MM.1S (cell line): ENCODE data around the gene KDF1.
"Not testable (repeated sequence)": the region's sequence is repeated elsewhere in the genome, so short reads cannot be mapped to it uniquely, and the experiment has no call there.

ENCODE experiments used
- DNase-seq: peaks from one replicate; pipeline ENCODE4 v3.0.0-alpha.2; 2015
- H2AFZ ChIP-seq: fragments of 300-600 bp; sonication (generic); 2 replicates; pipeline ENCODE4 v1.6.0; 2016; ENCODE audit warnings: antibody characterized with exemption, low read length
- H3F3A ChIP-seq: fragments of 300-600 bp; sonication (generic); 2 replicates; pipeline ENCODE4 v1.6.1; 2016; ENCODE audit warnings: mild to moderate bottlenecking, antibody characterized with exemption, low read length, moderate library complexity, mixed read lengths; ENCODE audit not compliant: insufficient read depth
- H3K27ac ChIP-seq: fragments of 300-600 bp; sonication (generic); 2 replicates; pipeline ENCODE4 v1.5.1; 2016; ENCODE audit warnings: mild to moderate bottlenecking, low read length
- H3K27me3 ChIP-seq: fragments of 300-600 bp; sonication (generic); replicated peaks from 2 replicates; pipeline ENCODE4 v1.6.0; 2016; ENCODE audit warnings: low read length; ENCODE audit not compliant: insufficient read depth
- H3K36me3 ChIP-seq: fragments of 300-600 bp; sonication (generic); replicated peaks from 2 replicates; pipeline ENCODE4 v1.6.1; 2016; ENCODE audit warnings: mild to moderate bottlenecking, low read length, mixed read lengths; ENCODE audit not compliant: insufficient read depth
- H3K4me1 ChIP-seq: fragments of 300-600 bp; sonication (generic); 2 replicates; pipeline ENCODE4 v1.6.1; 2016; ENCODE audit warnings: low read length, mixed read lengths
- H3K4me2 ChIP-seq: fragments of 300-600 bp; sonication (generic); 2 replicates; pipeline ENCODE4 v1.6.0; 2016; ENCODE audit warnings: low read depth, low read length
- H3K4me3 ChIP-seq: fragments of 300-600 bp; sonication (generic); 2 replicates; pipeline ENCODE4 v1.5.1; 2016; ENCODE audit warnings: low read length, mixed read lengths
- H3K79me2 ChIP-seq: fragments of 300-600 bp; sonication (generic); 2 replicates; pipeline ENCODE4 v1.6.1; 2016; ENCODE audit warnings: mixed run types, low read length, mixed read lengths
- H3K9ac ChIP-seq: fragments of 300-600 bp; sonication (generic); 2 replicates; pipeline ENCODE4 v1.6.1; 2016; ENCODE audit warnings: low read length, mixed read lengths
- H3K9me2 ChIP-seq: fragments of 300-600 bp; sonication (generic); replicated peaks from 2 replicates; pipeline ENCODE4 v1.6.1; 2016; ENCODE audit warnings: mild to moderate bottlenecking, low read length, mixed read lengths; ENCODE audit not compliant: insufficient read depth
- H3K9me3 ChIP-seq: fragments of 300-600 bp; sonication (generic); replicated peaks from 2 replicates; pipeline ENCODE4 v1.6.1; 2016; ENCODE audit warnings: mild to moderate bottlenecking, low read length, mixed read lengths; ENCODE audit not compliant: insufficient read depth
- H4K20me1 ChIP-seq: fragments of 300-600 bp; sonication (generic); 2 replicates; pipeline ENCODE4 v1.6.1; 2016; ENCODE audit warnings: mild to moderate bottlenecking, low read length, moderate library complexity, mixed read lengths; ENCODE audit not compliant: insufficient read depth
- EZH2 ChIP-seq: fragments of 300-600 bp; sonication (generic); optimal IDR thresholded peaks from 2 replicates; pipeline ENCODE3; 2017; ENCODE audit warnings: low read depth, mild to moderate bottlenecking, antibody characterized with exemption, low read length, mixed read lengths
- EZH2phosphoT487 ChIP-seq: fragments of 300-600 bp; sonication (generic); IDR thresholded peaks from 2 replicates; pipeline ENCODE4 v1.6.1; 2018; ENCODE audit warnings: antibody characterized with exemption, low read length
- TF ChIP-seq, protein P1 (sequence below): fragments of 300-600 bp; sonication (generic); IDR thresholded peaks from 2 replicates; pipeline ENCODE4 v1.5.1; 2016; ENCODE audit warnings: antibody characterized with exemption, low read length, mixed read lengths

KDF1 gene

DNA sequence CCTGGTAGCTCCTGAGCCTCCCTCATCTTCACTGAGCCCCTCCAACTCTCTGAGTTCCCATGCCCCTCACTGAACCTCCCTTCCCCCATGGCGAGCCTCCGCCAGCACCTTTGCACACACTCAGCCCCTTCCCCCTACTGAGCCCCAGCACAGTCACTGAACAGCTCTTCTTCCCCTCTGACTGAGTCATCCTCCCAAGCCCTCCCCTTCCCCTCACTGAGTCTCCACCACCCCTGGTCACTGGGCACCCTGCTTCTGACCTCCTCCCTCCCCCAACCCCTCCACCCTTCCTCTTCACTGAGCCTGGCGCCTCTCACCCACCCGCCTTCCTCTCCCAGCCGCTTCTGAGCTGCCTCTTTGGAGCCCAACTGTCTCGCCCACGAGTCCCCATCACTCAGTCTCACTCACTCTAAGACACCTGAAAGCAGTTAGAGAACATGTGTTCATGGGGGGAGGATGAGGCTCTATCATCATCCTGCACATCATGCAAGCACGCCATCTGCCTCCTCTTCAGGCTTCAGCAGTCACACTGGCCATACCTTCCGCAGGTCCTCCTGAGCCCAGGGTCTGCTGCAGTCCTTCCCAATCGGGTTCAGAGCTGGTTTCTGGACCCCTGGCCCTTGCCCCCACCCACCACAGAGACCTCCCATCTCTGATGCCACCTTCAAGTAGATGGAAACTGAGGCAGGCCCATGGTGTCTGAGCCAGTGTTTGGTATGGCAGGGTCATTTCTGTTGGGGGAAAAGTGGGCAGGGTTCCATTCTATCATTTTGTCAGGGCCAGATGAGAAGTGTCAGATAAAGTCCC, 31.2 kb upstream of the KDF1 start:
- no peaks in the 10 kb centered on the region for H3K9me3 ChIP-seq
- no peak overlapping the region for H3K4me3 ChIP-seq
- no peak overlapping the region for H3K27ac ChIP-seq
- H3K4me1 ChIP-seq, result peaks cover 13% of the 10 kb centered on the region
- 0 out of 2 replicates have a peak, but pooled peaks cover 3% of the 10 kb centered on the region for H3F3A ChIP-seq
- no peak overlapping the region for H2AFZ ChIP-seq
- H3K27me3 ChIP-seq, result peaks cover 45% of the 10 kb centered on the region
- no peaks in the 10 kb centered on the region for H3K79me2 ChIP-seq
- no peak overlapping the region for H3K9ac ChIP-seq
- TF ChIP-seq EZH2phosphoT487 (no peak), EZH2 (no peak)
- TF ChIP-seq, protein P1, sequence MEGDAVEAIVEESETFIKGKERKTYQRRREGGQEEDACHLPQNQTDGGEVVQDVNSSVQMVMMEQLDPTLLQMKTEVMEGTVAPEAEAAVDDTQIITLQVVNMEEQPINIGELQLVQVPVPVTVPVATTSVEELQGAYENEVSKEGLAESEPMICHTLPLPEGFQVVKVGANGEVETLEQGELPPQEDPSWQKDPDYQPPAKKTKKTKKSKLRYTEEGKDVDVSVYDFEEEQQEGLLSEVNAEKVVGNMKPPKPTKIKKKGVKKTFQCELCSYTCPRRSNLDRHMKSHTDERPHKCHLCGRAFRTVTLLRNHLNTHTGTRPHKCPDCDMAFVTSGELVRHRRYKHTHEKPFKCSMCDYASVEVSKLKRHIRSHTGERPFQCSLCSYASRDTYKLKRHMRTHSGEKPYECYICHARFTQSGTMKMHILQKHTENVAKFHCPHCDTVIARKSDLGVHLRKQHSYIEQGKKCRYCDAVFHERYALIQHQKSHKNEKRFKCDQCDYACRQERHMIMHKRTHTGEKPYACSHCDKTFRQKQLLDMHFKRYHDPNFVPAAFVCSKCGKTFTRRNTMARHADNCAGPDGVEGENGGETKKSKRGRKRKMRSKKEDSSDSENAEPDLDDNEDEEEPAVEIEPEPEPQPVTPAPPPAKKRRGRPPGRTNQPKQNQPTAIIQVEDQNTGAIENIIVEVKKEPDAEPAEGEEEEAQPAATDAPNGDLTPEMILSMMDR, result no peak
- DNase-seq, result no peak
- no peaks in the 10 kb centered on the region for H3K36me3 ChIP-seq
- no peaks in the 10 kb centered on the region for H4K20me1 ChIP-seq
- H3K9me2 ChIP-seq, result no peaks in the 10 kb centered on the region
- no peak overlapping the region for H3K4me2 ChIP-seq

DNA sequence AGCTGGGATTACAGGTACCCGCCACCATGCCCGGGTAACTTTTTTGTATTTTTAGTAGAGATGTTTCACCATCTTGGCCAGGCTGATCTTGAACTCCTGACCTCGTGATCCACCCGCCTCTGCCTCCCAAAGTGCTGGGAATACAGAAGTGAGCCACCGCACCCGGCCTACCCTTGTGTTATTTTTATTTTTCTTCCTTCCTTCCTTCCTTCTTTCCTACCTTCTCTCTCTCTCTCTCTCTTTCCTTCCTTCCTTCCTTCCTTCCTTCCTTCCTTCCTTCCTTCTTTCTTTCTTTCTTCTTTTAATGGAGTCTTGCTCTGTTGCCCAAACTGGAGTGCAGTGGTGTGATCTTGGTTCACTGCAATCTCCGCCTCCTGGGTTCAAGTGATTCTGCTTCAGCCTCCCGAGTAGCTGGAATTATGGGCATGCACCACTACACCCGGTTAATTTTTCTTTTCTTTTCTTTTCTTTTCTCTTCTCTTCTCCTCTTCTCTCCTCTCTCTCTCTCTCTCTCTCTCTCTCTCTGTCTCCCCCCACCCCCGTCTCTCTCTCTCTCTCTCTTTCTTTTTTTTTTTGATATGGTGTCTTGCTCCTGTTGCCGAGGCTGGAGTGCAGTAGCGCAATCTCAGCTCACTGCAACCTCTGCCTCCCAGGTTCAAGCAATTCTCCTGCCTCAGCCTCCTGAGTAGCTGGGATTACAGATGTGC, 29.3 kb upstream of the KDF1 start:
- not testable (repeated sequence) for H3K4me3 ChIP-seq, H3K9me3 ChIP-seq, DNase-seq, H3K9ac ChIP-seq, H3K4me2 ChIP-seq, H4K20me1 ChIP-seq, H2AFZ ChIP-seq, H3F3A ChIP-seq, H3K79me2 ChIP-seq, H3K36me3 ChIP-seq, H3K9me2 ChIP-seq, H3K27ac ChIP-seq
- peaks cover 26% of the 10 kb centered on the region for H3K27me3 ChIP-seq
- peaks cover 14% of the 10 kb centered on the region for H3K4me1 ChIP-seq

DNA sequence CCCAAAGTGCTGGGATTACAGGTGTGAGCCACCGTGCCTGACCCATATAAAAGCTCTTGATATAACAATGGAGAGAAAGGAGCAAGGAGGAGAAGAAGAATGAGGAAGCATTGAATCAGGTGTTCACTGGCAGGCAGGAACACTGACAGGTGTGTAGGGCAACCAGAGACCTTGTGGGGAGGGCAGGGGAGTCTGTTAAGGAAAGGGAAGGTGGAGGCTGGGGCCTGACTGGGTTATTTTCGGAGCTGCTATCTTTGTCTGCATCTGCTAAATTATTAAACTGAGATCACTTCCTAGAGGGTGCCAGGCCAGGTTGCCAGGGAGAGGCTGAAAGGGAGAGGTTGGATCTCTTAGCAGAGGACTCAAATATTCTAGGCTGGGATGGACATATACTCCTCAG, 26.4 kb upstream of the KDF1 start:
- Histone ChIP-seq H4K20me1 (no peaks in the 10 kb centered on the region), H3K4me1 (peaks cover 9% of the 10 kb centered on the region), H3K9me2 (no peaks in the 10 kb centered on the region), H3K27me3 (peaks cover 11% of the 10 kb centered on the region), H3K36me3 (no peaks in the 10 kb centered on the region), H3F3A (0 out of 2 replicates have a peak, but pooled peaks cover 4% of the 10 kb centered on the region), H3K4me2 (peak overlapping the region; percentile 4; the same call in 1 of the 2 replicates), H3K9ac (no peak overlapping the region), H3K9me3 (no peaks in the 10 kb centered on the region), H3K4me3 (no peak overlapping the region), H3K27ac (no peak overlapping the region), H3K79me2 (no peaks in the 10 kb centered on the region), H2AFZ (peak overlapping the region; percentile 0; the same call in 1 of the 2 replicates)
- peak; percentile 11 for DNase-seq
- TF ChIP-seq EZH2 (no peak), EZH2phosphoT487 (no peak)
- TF ChIP-seq, protein P1, result no peak

DNA sequence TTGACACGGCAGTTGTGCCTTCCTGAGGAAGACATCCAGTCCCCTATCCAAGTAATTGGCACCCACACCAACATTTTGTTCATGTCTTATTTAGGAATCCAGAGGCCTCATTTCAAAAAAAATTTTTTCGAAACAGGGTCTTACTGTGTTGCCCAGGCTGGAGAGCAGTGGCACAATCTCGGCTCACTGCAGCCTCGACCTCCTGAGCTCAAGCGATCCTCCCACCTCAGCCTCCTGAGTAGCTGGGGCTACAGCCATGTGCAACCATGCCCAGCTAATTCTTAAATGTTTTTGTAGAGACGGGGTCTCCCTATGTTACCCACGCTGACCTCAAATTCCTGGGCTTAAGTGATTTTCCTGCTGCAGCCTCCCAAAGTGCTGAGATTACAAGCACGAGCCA, 24.0 kb upstream of the KDF1 start:
- no peak overlapping the region for H3K4me3 ChIP-seq
- TF ChIP-seq EZH2, result no peak
- TF ChIP-seq EZH2phosphoT487, result no peak
- TF ChIP-seq, protein P1, result no peak
- no peak for DNase-seq
- 0 out of 2 replicates have a peak, but pooled peaks cover 4% of the 10 kb centered on the region for H3F3A ChIP-seq
- no peaks in the 10 kb centered on the region for H3K9me2 ChIP-seq
- no peak overlapping the region for H3K9ac ChIP-seq
- no peaks in the 10 kb centered on the region for H4K20me1 ChIP-seq
- no peaks in the 10 kb centered on the region for H3K79me2 ChIP-seq
- no peak overlapping the region for H3K27ac ChIP-seq
- H3K4me2 ChIP-seq, result no peak overlapping the region
- no peak overlapping the region for H2AFZ ChIP-seq
- H3K9me3 ChIP-seq, result no peaks in the 10 kb centered on the region
- H3K27me3 ChIP-seq, result no peaks in the 10 kb centered on the region
- no peaks in the 10 kb centered on the region for H3K36me3 ChIP-seq
- peaks cover 9% of the 10 kb centered on the region for H3K4me1 ChIP-seq
